SK-N-MC (cell line): ENCODE results near the gene TMEM181.

Source experiments
- EZH2 ChIP-seq: fragments of 200-600 bp; sonication (generic); IDR thresholded peaks from one replicate; pipeline ENCODE4 v1.6.1; 2017; ENCODE audit warnings: antibody characterized with exemption
- POLR2AphosphoS5 ChIP-seq: IDR thresholded peaks from 2 replicates; pipeline ENCODE4 v1.6.1; 2012; ENCODE audit warnings: mild to moderate bottlenecking, low read depth, low read length, borderline replicate concordance

GRCh38 chr6:158684745-158685324 lies 124.9 kb downstream of the TMEM181 start:
- TF ChIP-seq POLR2AphosphoS5 (no peak), EZH2 (no peak)
